Measurements from ENCODE around the gene NOP56.
"Not testable (repeated sequence)": the region's sequence is repeated elsewhere in the genome, so short reads cannot be mapped to it uniquely, and the experiment has no call there.

Gene NOP56

GRCh38 chr20:2690213-2690612 is 37.8 kb downstream of the NOP56 start:
- DNase-seq, result no peak

GRCh38 chr20:2690718-2691117 is 38.3 kb downstream of the NOP56 start:
- no peak for DNase-seq

DNA sequence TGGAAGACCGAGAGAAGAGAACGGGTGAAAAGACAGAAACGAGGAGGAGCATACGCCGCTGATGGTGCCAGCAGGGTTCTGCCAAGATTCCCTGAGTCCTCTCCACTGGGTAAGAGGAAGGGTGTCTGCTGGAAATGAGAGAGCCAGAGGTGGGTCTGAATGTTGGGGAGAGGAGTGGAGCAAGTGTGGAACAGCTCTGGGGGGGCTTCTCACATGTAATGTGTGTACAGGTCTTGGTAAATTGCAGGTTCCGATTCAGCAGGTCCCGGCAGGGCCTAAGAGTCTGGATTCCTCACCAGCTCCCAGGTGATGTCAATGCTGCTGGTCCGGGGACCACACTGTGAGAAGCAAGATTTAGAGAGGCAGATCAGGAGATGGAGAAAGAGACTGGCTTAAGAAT is 38.7 kb downstream of the NOP56 start:
- DNase-seq, result no peak

DNA sequence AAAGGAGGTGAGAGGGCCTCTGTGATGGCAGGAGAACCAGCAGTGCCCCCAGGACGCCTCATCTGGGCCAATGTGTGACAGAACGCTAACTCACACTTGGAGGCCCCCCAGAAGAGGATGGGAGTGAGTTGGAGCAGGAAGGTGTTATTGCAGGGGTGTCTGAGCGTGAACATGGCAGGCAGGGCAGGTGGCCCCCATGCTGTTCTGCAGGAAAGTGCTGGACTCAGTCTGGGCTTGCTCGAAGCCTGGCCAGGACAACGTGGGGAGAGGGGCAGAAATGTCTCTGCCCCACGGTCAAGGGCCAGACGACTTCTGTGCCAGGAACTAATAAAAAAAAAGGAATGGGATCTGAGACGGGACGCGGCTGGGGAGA is 39.2 kb downstream of the NOP56 start:
- DNase-seq, result no peak

DNA sequence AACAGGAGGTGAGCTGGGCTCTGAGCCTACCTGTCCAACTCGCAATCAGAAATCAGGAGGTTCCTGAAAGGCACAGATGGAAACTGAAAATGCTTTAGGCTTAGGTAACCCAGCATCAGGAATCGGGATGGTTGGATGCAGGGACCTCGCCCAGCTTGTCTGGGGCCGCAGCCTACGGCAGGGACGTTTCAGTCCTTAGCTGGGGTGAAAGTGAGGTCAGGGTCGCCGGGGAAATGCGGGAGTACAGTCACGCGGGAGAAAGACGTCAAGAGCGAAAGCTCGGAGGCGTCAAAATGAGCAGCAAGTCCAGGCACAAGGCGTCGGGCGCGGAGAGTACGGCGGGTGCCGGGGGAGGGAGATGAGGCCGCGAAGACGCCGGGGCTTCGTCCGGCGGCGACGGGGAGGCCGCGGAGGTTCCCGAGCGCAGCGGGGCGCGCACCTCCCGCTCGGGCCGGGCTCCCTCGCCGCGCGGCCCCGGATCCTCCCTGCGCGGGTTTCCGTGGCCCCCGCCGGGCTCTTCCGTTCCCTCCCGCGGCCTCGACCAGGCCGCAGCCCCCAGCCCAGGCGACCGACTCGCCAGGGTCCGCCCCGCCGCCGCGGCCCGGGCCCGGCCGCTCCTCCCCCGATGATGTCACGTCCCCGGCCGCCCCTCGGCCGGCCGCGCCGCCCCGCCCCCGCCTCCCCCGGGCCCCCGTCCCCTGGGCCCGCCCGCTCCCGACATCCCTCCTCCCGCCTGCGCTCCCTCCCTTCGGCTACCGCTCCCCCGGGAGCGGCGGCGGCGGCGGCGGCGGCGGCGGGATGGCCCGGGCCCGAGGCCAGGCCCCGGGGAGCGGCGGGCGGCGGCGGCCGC is 39.8 kb downstream of the NOP56 start, which contains the start of gene EBF4:
Gene EBF4, plus strand, starts transcription at position 745 of the 850 bp plus-strand sequence. CDS start 866 bp downstream, outside the sequence.
- peak; percentile 20 for DNase-seq

DNA sequence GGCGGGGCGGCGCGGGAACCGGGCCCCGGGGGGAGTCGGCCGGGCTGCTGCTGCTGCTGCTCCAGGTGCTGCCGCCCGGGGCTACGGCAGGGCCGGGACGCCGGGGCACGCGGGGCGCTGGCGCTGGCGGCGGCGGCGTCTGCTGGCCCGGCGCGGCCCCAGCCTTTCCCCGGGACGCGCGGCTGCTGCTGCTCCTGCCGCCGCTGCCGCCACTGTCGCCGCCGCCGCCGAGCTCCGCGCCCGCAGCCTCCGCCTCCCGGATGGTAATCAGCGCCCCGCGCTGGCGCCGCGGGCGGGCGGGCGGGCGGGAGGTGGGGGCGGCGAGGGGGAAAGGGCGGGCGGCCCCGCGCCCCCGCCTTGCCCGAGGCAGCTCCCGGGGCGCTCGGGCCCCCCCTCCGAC is 40.5 kb downstream of the NOP56 start:
- peak; percentile 16 for DNase-seq

DNA sequence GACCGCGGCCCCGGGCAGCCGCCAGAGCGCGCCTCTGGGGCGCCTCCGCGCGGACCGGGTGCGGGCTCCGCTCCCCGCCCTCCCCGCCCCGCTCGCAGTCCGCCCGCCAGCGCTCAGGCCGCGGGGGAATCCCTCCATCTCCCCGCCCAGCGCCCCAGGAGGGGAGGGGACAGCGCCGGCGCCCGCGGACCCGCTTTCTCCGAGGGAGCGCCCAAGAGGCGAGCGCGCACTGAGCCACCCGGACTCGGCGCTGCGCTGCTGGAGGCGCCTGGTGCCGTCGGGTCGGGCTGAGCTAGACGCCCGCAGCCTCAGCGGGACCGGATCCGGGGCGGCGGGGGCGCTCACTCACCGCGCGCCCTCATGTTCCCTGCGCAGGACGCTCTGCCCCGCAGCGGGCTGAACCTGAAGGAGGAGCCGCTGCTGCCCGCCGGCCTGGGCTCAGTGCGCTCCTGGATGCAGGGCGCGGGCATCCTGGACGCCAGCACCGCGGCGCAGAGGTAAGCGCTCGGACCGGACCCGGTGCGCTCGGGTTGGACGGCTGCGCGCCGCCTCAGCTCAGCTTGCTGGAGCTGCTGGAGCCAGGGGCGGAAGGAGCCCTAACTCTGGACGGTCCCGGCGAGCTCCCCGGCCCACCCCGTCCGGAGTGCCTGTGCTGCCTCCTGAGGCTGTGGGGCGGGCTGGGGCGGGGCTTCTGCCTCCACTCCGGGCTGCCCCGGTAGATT is 41.0 kb downstream of the NOP56 start:
- peak; percentile 25 for DNase-seq

GRCh38 chr20:2694008-2694471 is 41.6 kb downstream of the NOP56 start:
- no peak for DNase-seq

- no peak for DNase-seq
Observed at GRCh38 chr20:2694519-2694918, 42.1 kb downstream of the NOP56 start.

DNA sequence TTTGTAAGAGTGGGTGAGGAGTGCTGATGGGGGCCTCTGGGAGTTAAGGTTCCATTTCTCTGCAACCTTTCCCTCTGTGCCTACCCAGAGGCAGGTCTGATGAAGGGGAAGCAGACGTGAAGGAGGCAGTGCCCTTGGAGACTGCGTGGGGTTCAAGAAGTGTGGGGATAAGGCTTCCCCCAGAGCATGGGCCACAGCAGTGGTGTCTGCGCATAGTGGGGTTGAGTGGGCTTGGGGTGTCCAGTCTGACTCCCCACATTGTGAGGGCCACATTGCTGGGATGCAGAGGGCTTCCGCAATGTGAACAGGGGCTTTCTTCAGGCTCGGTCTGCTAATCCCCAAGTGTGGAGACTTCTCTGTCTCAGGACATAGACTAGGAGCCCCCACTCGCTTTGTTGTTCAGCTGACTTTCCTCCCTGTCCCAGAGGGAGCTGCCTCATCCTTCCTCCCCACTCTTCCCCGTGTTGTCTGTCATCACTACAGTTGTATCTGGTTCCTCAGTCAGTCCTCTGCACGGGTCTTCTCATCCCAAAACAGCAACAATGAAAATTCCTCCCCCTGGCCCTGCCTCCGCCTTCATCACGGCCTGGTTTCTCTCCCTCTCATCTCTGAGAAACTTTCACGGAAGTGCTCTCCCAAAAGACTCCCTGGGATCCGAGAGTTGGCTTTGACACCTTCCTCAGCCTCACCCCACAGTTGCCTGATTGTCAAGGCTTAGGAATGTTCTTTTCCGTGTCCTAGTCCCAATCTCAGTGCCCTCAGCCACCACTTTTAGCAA is 43.0 kb downstream of the NOP56 start:
- no peak for DNase-seq

DNA sequence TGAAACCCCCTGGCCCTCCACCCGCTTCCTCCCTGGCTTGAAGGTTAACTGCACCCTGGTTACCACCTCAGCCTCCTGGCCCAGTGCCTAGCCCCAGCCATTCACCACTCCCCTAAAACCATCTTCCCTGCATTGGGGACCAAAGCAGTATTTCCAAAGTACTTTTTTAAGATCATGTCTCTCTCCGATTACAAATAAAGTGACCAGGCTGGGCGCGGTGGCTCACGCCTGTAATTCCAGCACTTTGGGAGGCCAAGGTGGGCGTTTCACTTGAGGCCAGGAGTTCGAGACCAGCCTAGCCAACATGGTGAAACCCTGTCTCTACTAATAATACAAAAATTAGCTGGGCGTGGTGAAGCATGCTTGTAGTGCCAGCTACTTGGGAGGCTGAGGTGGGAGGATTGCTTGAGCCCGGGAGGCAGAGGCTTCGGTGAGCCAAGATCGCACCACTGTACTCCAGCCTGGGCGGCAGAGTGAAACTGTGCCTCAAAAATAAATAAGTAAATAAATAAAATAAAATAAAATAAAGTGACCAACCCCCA is 43.6 kb downstream of the NOP56 start:
- DNase-seq, result not testable (repeated sequence)

- DNase-seq, result no peak
Observed at GRCh38 chr20:2696646-2697045, 44.2 kb downstream of the NOP56 start.

GRCh38 chr20:2697768-2698167 is 45.3 kb downstream of the NOP56 start:
- no peak for DNase-seq

- no peak for DNase-seq
Observed at GRCh38 chr20:2698186-2698817, 45.9 kb downstream of the NOP56 start.

DNA sequence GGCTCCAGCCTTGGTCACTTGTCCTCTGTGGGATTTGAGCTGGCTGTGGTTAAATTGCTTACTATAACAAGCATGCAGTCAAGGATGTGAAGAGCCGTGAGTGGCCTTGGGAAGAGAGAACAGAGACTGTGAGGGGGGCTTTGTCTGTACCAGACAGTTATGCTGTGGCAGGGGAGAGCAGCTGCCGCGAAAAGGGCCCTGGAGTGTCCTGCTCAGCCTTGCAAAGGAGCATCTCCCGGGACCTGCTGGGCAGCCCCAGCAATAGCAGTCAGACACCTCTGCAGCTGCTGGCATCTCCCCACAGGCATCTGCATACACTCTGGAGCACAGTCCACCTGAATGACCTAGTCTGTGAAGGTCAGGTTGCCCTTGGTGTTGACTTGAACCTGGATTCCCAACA is 46.5 kb downstream of the NOP56 start:
- no peak for DNase-seq

GRCh38 chr20:2699775-2700413 is 47.5 kb downstream of the NOP56 start:
- DNase-seq, result no peak

DNA sequence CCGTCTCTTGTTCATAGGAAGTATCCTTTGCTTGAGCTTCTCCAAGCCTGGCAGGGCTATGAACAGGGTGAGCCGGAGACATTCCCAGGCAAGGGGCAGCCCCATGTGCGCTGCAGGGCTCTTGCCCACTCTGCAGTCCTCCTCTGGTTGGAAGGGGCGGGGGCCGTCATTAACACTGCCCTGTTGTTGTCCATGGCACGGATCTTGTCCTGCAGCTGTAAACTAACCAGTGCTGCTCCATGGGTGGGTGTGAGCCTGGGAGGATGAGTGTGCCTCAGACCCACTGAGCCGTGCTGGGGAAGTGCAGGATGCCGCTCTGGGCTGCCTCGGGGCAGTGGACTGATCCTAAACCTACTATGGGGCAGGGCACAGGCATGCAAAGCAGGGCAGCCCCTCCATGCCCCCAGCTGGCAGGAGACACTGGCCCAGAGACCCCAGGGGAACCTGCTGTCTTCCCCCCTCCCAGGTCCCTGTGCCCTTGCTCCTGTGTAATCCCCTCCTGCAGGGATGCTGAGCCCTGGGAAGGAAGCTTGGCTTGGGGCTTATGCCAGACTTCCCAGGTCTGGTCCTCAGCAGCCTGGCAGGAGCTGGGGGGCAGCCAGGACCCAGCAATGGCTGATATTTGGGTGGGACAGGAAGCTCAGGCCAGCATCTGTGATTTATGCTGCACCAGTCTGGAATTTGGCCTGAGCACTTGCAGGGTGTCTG is 48.6 kb downstream of the NOP56 start:
- DNase-seq, result no peak

DNA sequence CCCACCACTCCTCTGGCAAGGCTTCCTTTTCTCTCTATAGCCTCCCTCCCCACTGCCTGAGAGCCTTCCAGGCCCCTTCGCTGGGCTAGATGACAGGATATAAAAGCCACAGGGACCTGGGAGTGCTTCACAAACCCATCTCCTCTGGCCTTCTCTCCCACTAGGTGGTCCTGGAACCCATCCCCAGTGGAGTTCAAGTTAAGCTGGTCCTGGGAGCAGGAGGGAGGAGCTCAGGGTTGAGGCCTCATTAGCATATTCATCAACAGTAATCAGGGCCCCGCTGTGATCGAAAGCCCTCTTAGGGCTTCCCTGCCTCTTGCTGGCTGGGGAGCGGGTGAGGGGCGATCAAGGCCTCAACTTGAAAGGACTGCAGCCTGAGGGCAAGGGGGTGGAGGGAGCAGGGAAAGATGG is 49.2 kb downstream of the NOP56 start:
- no peak for DNase-seq

GRCh38 chr20:2703716-2704475 is 51.5 kb downstream of the NOP56 start:
- DNase-seq, result no peak

DNA sequence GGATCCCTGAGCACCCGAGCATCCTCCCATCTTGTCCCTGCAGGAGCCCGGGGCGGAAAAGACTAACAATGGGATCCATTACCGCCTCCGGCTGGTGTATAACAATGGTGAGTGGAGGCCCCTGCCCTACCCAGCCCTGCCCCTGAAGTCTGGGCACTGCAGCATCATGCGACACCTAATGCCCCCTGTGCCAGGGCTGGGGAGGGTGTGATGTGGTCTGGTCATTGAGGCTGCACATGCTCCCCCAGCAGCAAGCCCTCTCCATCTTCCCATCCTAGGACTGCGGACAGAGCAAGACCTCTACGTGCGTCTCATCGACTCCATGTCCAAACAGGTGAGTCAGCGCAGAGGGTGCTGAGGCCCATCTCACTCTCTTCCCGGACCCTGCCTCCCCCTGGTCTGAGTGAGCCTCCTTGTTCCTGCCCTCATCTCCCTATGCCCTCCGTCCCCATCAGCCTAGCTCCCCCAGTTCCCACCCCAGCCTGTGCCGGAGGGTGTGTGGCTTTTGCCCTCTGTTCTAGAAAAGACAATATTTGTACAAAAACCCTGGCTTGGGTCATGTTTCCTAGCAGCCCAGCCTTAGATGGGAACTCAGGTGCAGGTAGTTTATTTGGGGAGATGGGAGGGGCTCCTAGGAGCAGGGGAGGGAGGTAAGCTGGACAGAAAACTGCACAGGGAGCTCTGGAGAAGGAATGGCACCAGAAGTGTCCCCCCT is 53.7 kb downstream of the NOP56 start:
- no peak for DNase-seq
